GM18519 (cell line): ENCODE measurements around the gene PDE4D.
"Not testable (repeated sequence)": the region's sequence is repeated elsewhere in the genome, so short reads cannot be mapped to it uniquely, and the experiment has no call there.

Experiments
- ATAC-seq: cut with Tn5 transposase; IDR thresholded peaks from one replicate; pipeline ENCODE4 v1.9.1; 2021; ENCODE audit warnings: mild to moderate bottlenecking, moderate library complexity; ENCODE audit not compliant: unreplicated experiment, low FRiP score

Gene PDE4D

GRCh38 chr5:59079622-59080620, 813.6 kb downstream of the PDE4D start:
- ATAC-seq: no peak

- ATAC-seq: no peak
Observed at GRCh38 chr5:59071755-59072549, 821.6 kb downstream of the PDE4D start.

GRCh38 chr5:59069438-59070079, 824.0 kb downstream of the PDE4D start:
- no peak for ATAC-seq

DNA sequence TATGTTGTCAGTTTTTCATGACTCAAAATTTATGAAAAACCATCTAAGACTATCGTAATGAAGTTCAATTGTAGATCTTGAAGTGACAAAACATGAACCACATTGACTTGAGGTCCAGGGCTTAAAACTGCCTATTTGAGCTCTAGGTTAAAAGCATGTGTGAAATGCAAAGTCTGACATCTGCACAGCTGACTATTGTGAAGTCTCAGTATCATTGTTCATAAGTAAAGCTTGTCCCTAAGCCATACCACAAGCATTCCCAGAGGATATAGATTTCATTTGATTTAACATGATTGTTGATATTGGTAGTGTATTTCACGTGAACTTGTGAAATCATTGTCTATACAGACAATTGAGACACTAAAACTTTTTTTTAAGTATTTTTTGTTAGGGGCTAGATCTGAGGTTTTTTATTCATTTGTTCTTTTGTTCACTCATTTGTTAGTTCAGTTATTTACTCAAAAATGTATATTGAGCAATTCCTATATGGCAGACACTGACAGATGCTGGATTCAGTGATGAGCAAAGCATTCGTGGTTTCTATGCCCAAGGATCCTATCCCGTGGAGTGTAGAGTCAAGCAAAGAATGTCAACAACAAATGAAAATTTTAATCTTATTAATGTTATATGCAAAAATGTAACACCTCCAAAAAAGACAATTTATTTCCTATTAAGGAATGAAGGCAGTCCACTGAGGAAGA, 825.4 kb downstream of the PDE4D start:
- ATAC-seq: no peak

DNA sequence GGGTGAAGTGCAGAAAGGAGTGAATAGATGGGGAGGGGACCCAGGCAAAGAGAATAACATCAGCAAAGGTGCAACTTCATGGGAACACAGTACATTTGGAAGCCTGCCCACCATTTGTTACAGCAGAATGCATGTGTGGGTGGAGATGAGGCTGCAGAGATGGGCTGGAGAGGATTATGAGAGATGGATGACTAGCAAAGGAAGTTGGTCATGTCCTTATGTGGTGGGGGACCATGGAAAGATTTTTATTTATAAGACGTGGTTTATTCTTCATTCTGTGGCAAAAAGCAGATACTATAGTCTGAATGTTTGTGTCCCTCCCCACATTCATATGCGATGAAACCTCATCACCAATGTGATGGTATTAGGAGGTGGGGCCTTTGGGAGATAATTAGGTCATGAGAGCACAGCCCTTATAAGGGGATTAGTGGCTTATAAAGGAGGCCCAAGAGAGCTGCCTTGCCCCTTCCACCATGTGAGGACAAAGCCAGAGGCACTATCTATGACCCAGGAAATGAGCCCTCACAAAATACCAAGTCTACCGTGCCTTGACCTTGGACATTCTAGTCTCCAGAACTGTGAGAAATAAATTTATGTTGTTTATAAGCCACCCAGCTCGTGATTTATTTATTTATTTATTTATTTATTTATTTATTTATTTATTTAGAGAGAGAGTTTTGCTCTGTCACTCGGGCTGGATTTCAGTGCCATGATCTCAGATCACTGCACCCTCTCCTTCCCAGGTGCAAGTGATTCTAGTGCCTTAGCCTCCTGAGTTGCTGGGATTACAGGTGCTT, 827.0 kb downstream of the PDE4D start:
- ATAC-seq: no peak

- ATAC-seq: no peak
Observed at GRCh38 chr5:59065554-59065953, 828.0 kb downstream of the PDE4D start.

DNA sequence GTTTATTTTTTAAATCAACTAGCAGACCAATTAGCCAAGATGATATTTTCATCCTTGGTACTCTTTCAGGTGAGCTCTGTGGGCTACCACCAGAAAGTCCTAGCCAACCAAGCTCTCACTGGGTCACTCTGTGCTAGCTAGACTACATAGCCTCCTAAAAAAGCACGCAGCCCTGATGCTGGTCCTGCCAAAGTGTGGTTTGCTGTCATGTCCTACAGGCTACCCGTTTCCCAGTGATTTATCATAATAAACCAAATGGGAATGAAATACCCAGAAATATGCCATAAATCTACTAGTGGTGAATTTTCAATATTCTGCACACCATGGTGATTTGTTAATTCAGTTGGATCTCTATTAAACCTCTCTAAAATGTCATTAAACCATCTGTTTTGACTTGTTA, 829.2 kb downstream of the PDE4D start:
- no peak for ATAC-seq

- no peak for ATAC-seq
Observed at GRCh38 chr5:59062986-59063683, 830.4 kb downstream of the PDE4D start.

DNA sequence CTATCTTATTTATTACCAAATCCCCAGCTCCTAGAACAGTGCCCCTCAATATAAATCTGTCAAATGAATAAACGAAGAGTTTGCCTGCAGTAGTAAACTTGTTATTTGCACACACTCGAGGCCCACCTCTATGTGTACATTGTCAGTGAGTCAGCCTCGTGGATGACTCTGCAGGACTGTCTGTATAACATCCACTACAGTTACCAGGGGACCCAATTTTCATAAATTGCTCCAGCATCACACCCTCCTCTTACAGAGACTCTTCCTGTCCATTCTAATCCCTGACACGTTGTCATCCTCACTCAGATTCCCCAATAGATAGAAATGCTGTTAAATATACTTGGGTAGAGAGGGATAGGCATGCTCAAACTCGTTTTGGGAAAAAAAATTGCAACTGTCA, 832.1 kb downstream of the PDE4D start:
- no peak for ATAC-seq

- ATAC-seq: no peak
Observed at GRCh38 chr5:59058969-59059687, 834.4 kb downstream of the PDE4D start.

- no peak for ATAC-seq
Observed at GRCh38 chr5:59058237-59058636, 835.3 kb downstream of the PDE4D start.

DNA sequence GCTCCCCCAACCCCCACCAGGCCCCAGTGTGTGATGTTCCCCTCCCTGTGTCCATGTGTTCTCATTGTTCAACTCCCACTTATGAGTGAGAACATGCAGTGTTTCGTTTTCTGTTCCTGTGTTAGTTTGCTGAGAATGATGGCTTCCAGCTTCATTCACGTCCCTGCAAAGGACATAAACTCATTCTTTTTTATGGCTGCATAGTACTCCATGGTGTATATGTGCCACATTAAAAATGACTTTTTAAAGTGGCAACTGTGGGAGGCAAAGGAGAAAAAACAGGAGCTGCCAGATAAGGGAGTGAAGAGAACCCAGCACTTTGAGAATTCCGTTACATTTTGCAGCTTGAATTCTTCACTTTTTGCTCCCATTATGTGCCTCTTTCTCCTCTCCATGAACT, 836.9 kb downstream of the PDE4D start:
- not testable (repeated sequence) for ATAC-seq

- no peak for ATAC-seq
Observed at GRCh38 chr5:59055745-59056448, 837.6 kb downstream of the PDE4D start.

DNA sequence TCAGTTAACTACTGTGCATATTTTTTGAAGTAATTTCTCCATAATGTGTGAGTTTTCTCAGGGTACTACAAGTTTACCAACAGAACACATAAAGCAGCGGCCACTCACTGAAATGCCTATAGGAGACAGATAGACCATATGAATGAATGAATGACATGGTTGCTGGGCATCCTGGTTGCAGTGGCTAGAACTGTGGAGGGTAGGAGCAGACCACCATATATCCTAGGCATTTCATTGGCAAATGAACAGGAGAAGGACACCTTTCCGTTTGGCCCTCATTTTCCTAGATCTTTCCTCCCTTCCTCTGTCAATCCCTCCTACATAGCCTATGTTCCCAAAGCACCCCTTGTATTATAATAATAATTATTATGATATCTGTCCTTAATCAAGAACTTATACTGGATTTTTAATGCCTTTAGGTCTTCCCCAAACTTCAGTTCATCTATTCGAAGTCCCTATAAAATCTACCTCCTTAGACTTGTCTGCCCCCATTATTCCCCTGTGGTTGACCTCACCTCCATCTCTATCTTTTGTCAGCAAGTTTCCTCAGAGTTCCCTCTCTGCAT, 838.5 kb downstream of the PDE4D start:
- ATAC-seq: no peak

- no peak for ATAC-seq
Observed at GRCh38 chr5:59051951-59052350, 841.6 kb downstream of the PDE4D start.

DNA sequence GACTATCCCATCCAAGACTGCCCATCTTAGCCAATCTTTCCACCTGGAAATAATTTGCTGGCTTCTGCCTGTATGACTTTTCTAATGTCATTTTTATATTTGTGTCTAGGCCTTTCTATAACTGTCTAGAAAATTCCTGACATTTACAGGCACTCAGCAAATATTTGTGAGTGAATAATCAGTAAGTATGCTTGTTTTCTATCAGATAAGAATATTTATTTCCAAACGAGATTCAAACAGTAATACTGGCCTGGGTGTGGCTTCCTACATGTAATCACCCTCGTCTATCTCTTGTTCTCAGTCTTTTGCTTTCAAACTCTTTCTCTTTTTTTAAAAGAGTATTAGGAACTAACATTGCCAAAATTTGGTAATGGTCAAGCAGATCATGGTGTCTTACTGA, 844.4 kb downstream of the PDE4D start:
- no peak for ATAC-seq
